Astrocyte (in vitro differentiated cells and primary cell): ENCODE results near the gene COL23A1. TPM values are rescaled to one million over a fixed set of nuclear protein-coding genes. Genes with fewer than 3 reads are reported as not detected.

ENCODE experiments used
- DNase-seq: peaks from one replicate; pipeline ENCODE4 v3.0.0-alpha.2; 2010; ENCODE audit warnings: low read depth
- FAIRE-seq: peaks from 2 replicates; lab custom pipeline; 2011; peaks lifted over from hg19 to GRCh38; lab: Jason Lieb, UNC
- H2AFZ ChIP-seq: 2 replicates; pipeline ENCODE4 v1.6.0; 2012; ENCODE audit warnings: low read depth, low read length, inconsistent platforms
- H3K27ac ChIP-seq: 2 replicates; pipeline ENCODE4 v1.5.1; 2011; ENCODE audit warnings: low read depth, low read length, inconsistent platforms
- H3K27me3 ChIP-seq: 2 replicates; pipeline ENCODE4 v1.6.0; 2011; ENCODE audit warnings: low read length, inconsistent platforms; ENCODE audit not compliant: insufficient read depth
- H3K36me3 ChIP-seq: 2 replicates; pipeline ENCODE4 v1.5.1; 2011; ENCODE audit warnings: low read length, inconsistent platforms; ENCODE audit not compliant: insufficient read depth
- H3K4me1 ChIP-seq: 2 replicates; pipeline ENCODE4 v1.5.1; 2011; ENCODE audit warnings: low read length, inconsistent platforms; ENCODE audit not compliant: insufficient read depth
- H3K4me2 ChIP-seq: 2 replicates; pipeline ENCODE4 v1.6.0; 2012; ENCODE audit warnings: low read length, inconsistent platforms
- H3K4me3 ChIP-seq: 2 replicates; pipeline ENCODE4 v1.5.1; 2011; ENCODE audit warnings: low read depth, mild to moderate bottlenecking, low read length, inconsistent platforms; ENCODE audit not compliant: insufficient read depth
- H3K79me2 ChIP-seq: 2 replicates; pipeline ENCODE4 v1.6.0; 2012; ENCODE audit warnings: mild to moderate bottlenecking, low read length, inconsistent platforms; ENCODE audit not compliant: insufficient read depth
- H3K9ac ChIP-seq: 2 replicates; pipeline ENCODE4 v1.6.0; 2012; ENCODE audit warnings: mild to moderate bottlenecking, low read length, inconsistent platforms
- H3K9me3 ChIP-seq: 2 replicates; pipeline ENCODE4 v1.5.1; 2012; ENCODE audit warnings: low read depth, mild to moderate bottlenecking, low read length, inconsistent platforms; ENCODE audit not compliant: insufficient read depth
- H4K20me1 ChIP-seq: 2 replicates; pipeline ENCODE4 v1.6.0; 2012; ENCODE audit warnings: low read length, inconsistent platforms; ENCODE audit not compliant: insufficient read depth
- H3K27ac Mint-ChIP-seq: one replicate; pipeline ENCODE4 v1.8.0; 2021; ENCODE audit warnings: mild to moderate bottlenecking, mixed read lengths; ENCODE audit not compliant: unreplicated experiment
- H3K27me3 Mint-ChIP-seq: one replicate; pipeline ENCODE4 v1.8.0; 2021; ENCODE audit warnings: low read depth, mixed read lengths; ENCODE audit not compliant: unreplicated experiment
- H3K36me3 Mint-ChIP-seq: one replicate; pipeline ENCODE4 v1.8.0; 2021; ENCODE audit warnings: low read depth, mixed read lengths; ENCODE audit not compliant: unreplicated experiment
- H3K4me1 Mint-ChIP-seq: one replicate; pipeline ENCODE4 v1.8.0; 2021; ENCODE audit warnings: low read depth, mixed read lengths; ENCODE audit not compliant: unreplicated experiment
- H3K4me3 Mint-ChIP-seq: one replicate; pipeline ENCODE4 v1.8.0; 2021; ENCODE audit warnings: mild to moderate bottlenecking, moderate library complexity, mixed read lengths; ENCODE audit not compliant: unreplicated experiment
- H3K9me3 Mint-ChIP-seq: one replicate; pipeline ENCODE4 v1.8.0; 2021; ENCODE audit warnings: mild to moderate bottlenecking, mixed read lengths; ENCODE audit not compliant: unreplicated experiment
- CTCF ChIP-seq: IDR thresholded peaks from 2 replicates; pipeline ENCODE4 v1.5.1; 2011; ENCODE audit warnings: low read depth, mild to moderate bottlenecking, inconsistent platforms, low read length, moderate library complexity; ENCODE audit not compliant: insufficient read depth
- EZH2 ChIP-seq: IDR thresholded peaks from 2 replicates; pipeline ENCODE4 v1.6.1; 2012; ENCODE audit warnings: mild to moderate bottlenecking, low read length, inconsistent platforms; ENCODE audit not compliant: insufficient read depth
- total RNA-seq: library from RNA; stranded (reverse); gene quantifications from 2 replicates; pipeline ENCODE4 v1.2.1, GENCODE V29; 2021

COL23A1 gene
- total RNA-seq, 1 donor from 2014 or later, result 0.16 TPM

GRCh38 chr5:178212241-178213002 is 377.8 kb downstream of the COL23A1 start:
- no peaks in the 10 kb centered on the region for H3K27me3 ChIP-seq
- Mint-ChIP-seq H3K27me3 (no peaks in the 10 kb centered on the region), H3K9me3 (peaks cover 2% of the 10 kb centered on the region), H3K27ac (no peak overlapping the region), H3K4me3 (no peak overlapping the region), H3K4me1 (peaks cover 7% of the 10 kb centered on the region), H3K36me3 (peaks cover 40% of the 10 kb centered on the region)
- peaks cover 66% of the 10 kb centered on the region for H3K79me2 ChIP-seq
- no peak overlapping the region for H3K4me2 ChIP-seq
- no peak for FAIRE-seq
- TF ChIP-seq EZH2 (no peak), CTCF (no peak)
- no peak overlapping the region for H3K4me3 ChIP-seq
- no peak overlapping the region for H3K27ac ChIP-seq
- H3K9me3 ChIP-seq, result no peaks in the 10 kb centered on the region
- DNase-seq, result no peak
- H3K4me1 ChIP-seq, result peaks cover 6% of the 10 kb centered on the region
- H3K36me3 ChIP-seq, result peaks cover 82% of the 10 kb centered on the region
- peaks cover 91% of the 10 kb centered on the region for H4K20me1 ChIP-seq
- H3K9ac ChIP-seq, result peak overlapping the region; percentile 2
- H2AFZ ChIP-seq, result no peak overlapping the region

GRCh38 chr5:178211095-178212048 is 378.8 kb downstream of the COL23A1 start:
- no peak for FAIRE-seq
- H3K27me3 ChIP-seq, result no peaks in the 10 kb centered on the region
- no peaks in the 10 kb centered on the region for H3K9me3 ChIP-seq
- peaks cover 41% of the 10 kb centered on the region for H3K36me3 Mint-ChIP-seq
- no peak overlapping the region for H2AFZ ChIP-seq
- H4K20me1 ChIP-seq, result peaks cover 98% of the 10 kb centered on the region
- H3K4me1 ChIP-seq, result peaks cover 15% of the 10 kb centered on the region
- peaks cover 14% of the 10 kb centered on the region for H3K4me1 Mint-ChIP-seq
- H3K9ac ChIP-seq, result peak overlapping the region; percentile 2
- no peak overlapping the region for H3K27ac Mint-ChIP-seq
- H3K4me3 Mint-ChIP-seq, result no peak overlapping the region
- H3K4me2 ChIP-seq, result no peak overlapping the region
- H3K27me3 Mint-ChIP-seq, result no peaks in the 10 kb centered on the region
- no peak for TF ChIP-seq CTCF
- no peak for TF ChIP-seq EZH2
- peaks cover 2% of the 10 kb centered on the region for H3K9me3 Mint-ChIP-seq
- H3K36me3 ChIP-seq, result peaks cover 91% of the 10 kb centered on the region
- peaks cover 76% of the 10 kb centered on the region for H3K79me2 ChIP-seq
- no peak overlapping the region for H3K27ac ChIP-seq
- DNase-seq, result no peak
- H3K4me3 ChIP-seq, result no peak overlapping the region
